Left lung (tissue), 10 donors: ENCODE results near the gene CRTC3. TPM values are rescaled to one million over a fixed set of nuclear protein-coding genes. Genes with fewer than 3 reads are reported as not detected.

ENCODE experiments used
- ATAC-seq: fragments of 200-7000 bp; cut with Tn5 transposase; one replicate; pipeline ENCODE4 v1.9.1; 2020; ENCODE audit warnings: moderate library complexity
- DNase-seq, 4 donors: peaks; one replicate each; pipeline ENCODE4 v3.0.0-alpha.2; 2013 to 2020
- H3K27ac ChIP-seq, 2 donors: fragments of 200-600 bp; sonication (generic) in 1 of 2; one replicate each; pipeline versions ENCODE4 v1.5.0 to v1.8.0; 2020 to 2021
- H3K27me3 ChIP-seq, 2 donors: fragments of 200-600 bp; sonication (generic) in 1 of 2; one replicate each; pipeline versions ENCODE4 v1.5.0 to v1.8.0; 2020 to 2021
- H3K36me3 ChIP-seq, 2 donors: fragments of 200-600 bp; sonication (generic) in 1 of 2; one replicate each; pipeline versions ENCODE4 v1.5.0 to v1.8.0; 2020 to 2021
- H3K4me1 ChIP-seq, 2 donors: fragments of 200-600 bp; one replicate each; pipeline ENCODE4 v1.8.0; 2021
- H3K4me3 ChIP-seq, 2 donors: fragments of 200-600 bp; sonication (generic) in 1 of 2; one replicate each; pipeline versions ENCODE4 v1.5.0 to v1.8.0; 2020 to 2021; ENCODE audit warnings: mild to moderate bottlenecking in 1 of 2
- H3K9me3 ChIP-seq, 2 donors: fragments of 200-600 bp; sonication (generic) in 1 of 2; one replicate each; pipeline versions ENCODE4 v1.5.0 to v1.8.0; 2020 to 2021
- CTCF ChIP-seq, 2 donors: fragments of 200-600 bp; sonication (generic) in 1 of 2; IDR thresholded peaks; one replicate each; pipeline versions ENCODE4 v1.5.0 to v1.8.0; 2021; ENCODE audit warnings: antibody characterized with exemption in 2 of 2
- intact Hi-C, 2 donors: fragments of 100-400 bp; cut with DNase I; formaldehyde crosslinking; loops; one replicate each; pipeline versions ENCODE4 v1.11.2 to v1.14.2; 2022
- polyA plus RNA-seq, 6 donors: library from polyadenylated mRNA; unstranded; fragments of 120-200 nt; gene quantifications; one replicate each; pipeline ENCODE4 v1.2.1, GENCODE V29; 2013; ENCODE audit not compliant: insufficient read length in 6 of 6
- total RNA-seq, 2 donors: library from RNA; stranded (reverse); fragmentation: NEBNext Ultra II Directional; extraction: Animal tissue kit (Norgen Biotek cat#: 25700); gene quantifications; one replicate each; pipeline ENCODE4 v1.2.1, GENCODE V29; 2021
- donor health status: DM: no; HTN: yes; CAD: no.
- donor health status: DM: no; HTN: no; CAD: no.

The CRTC3 gene
- total and polyA plus RNA-seq, 8 donors: 33.0 to 45.2 (median 37.5) TPM

- Histone ChIP-seq H3K27me3 (no peaks in the 10 kb centered on the region), H3K4me1 (peaks cover 13 to 51% of the 10 kb centered on the region in 2 donors), H3K36me3 (no peaks in the 10 kb centered on the region), H3K4me3 (no peak overlapping the region), H3K9me3 (no peaks in the 10 kb centered on the region), H3K27ac (peak overlapping the region; percentile 55 to 73)
- ATAC-seq (peak; percentile 27), DNase-seq (peak in 2 of 4 donors; percentile 73 to 82)
- TF ChIP-seq CTCF (IDR thresholded peaks at IDR 0.05): no peak
- intact Hi-C loops: no loop called here
Measured at GRCh38 chr15:90553248-90553745, 23.6 kb downstream of the CRTC3 start.

GRCh38 chr15:90557186-90558084, 27.7 kb downstream of the CRTC3 start:
- Histone ChIP-seq H3K27me3 (no peaks in the 10 kb centered on the region), H3K9me3 (no peaks in the 10 kb centered on the region), H3K27ac (peak overlapping the region; percentile 42 to 61), H3K4me1 (peaks cover 28 to 62% of the 10 kb centered on the region in 2 donors), H3K36me3 (no peaks in the 10 kb centered on the region), H3K4me3 (no peak overlapping the region)
- DNase-seq (peak in 3 of 4 donors; percentile 58 to 88 (median 78)), ATAC-seq (peak; percentile 69)
- intact Hi-C loops: no loop called here
- no peak for TF ChIP-seq CTCF (IDR thresholded peaks at IDR 0.05)

GRCh38 chr15:90558171-90558573, 28.4 kb downstream of the CRTC3 start:
- H3K4me3 ChIP-seq: no peak overlapping the region
- no peaks in the 10 kb centered on the region for H3K27me3 ChIP-seq
- no peaks in the 10 kb centered on the region for H3K36me3 ChIP-seq
- peak overlapping the region; percentile 42 to 61 for H3K27ac ChIP-seq
- intact Hi-C loops: no loop called here
- H3K9me3 ChIP-seq: no peaks in the 10 kb centered on the region
- TF ChIP-seq CTCF (IDR thresholded peaks at IDR 0.05): no peak
- H3K4me1 ChIP-seq: peaks cover 32 to 62% of the 10 kb centered on the region in 2 donors
- ATAC-seq (peak; percentile 34), DNase-seq (no peak)

GRCh38 chr15:90559119-90559518, 29.4 kb downstream of the CRTC3 start:
- H3K4me1 ChIP-seq: peaks cover 37 to 60% of the 10 kb centered on the region in 2 donors
- no peak for TF ChIP-seq CTCF (IDR thresholded peaks at IDR 0.05)
- H3K9me3 ChIP-seq: no peaks in the 10 kb centered on the region
- H3K27me3 ChIP-seq: no peaks in the 10 kb centered on the region
- no peak for ATAC-seq
- H3K4me3 ChIP-seq: no peak overlapping the region
- DNase-seq: no peak
- peak overlapping the region in 1 of 2 donors; percentile 46 for H3K27ac ChIP-seq
- intact Hi-C loops: no loop called here
- H3K36me3 ChIP-seq: no peaks in the 10 kb centered on the region

- Histone ChIP-seq H3K9me3 (no peaks in the 10 kb centered on the region), H3K27me3 (no peaks in the 10 kb centered on the region), H3K4me3 (no peak overlapping the region), H3K4me1 (peaks cover 37 to 68% of the 10 kb centered on the region in 2 donors), H3K27ac (peak overlapping the region in 1 of 2 donors; percentile 46), H3K36me3 (no peaks in the 10 kb centered on the region)
- no peak for TF ChIP-seq CTCF (IDR thresholded peaks at IDR 0.05)
- DNase-seq (peak in 2 of 4 donors; percentile 61 to 68), ATAC-seq (peak; percentile 22)
- intact Hi-C loops: no loop called here
Measured at GRCh38 chr15:90560229-90560776, 30.6 kb downstream of the CRTC3 start.
